GM12891 (cell line): ENCODE measurements around the gene TBATA.

Source experiments
- POLR2A ChIP-seq: IDR thresholded peaks from 2 replicates; pipeline ENCODE4 v1.6.1; 2011; ENCODE audit warnings: low read depth, low read length, control low read depth
- POLR2AphosphoS5 ChIP-seq: IDR thresholded peaks from 2 replicates; pipeline ENCODE4 v1.6.1; 2011; ENCODE audit warnings: low read depth, low read length, control low read depth

GRCh38 chr10:70779088-70779487 is 6.1 kb downstream of the TBATA start:
- TF ChIP-seq POLR2AphosphoS5 = no peak
- TF ChIP-seq POLR2A = no peak
